ENCODE data around the gene EFCAB7.

DNA sequence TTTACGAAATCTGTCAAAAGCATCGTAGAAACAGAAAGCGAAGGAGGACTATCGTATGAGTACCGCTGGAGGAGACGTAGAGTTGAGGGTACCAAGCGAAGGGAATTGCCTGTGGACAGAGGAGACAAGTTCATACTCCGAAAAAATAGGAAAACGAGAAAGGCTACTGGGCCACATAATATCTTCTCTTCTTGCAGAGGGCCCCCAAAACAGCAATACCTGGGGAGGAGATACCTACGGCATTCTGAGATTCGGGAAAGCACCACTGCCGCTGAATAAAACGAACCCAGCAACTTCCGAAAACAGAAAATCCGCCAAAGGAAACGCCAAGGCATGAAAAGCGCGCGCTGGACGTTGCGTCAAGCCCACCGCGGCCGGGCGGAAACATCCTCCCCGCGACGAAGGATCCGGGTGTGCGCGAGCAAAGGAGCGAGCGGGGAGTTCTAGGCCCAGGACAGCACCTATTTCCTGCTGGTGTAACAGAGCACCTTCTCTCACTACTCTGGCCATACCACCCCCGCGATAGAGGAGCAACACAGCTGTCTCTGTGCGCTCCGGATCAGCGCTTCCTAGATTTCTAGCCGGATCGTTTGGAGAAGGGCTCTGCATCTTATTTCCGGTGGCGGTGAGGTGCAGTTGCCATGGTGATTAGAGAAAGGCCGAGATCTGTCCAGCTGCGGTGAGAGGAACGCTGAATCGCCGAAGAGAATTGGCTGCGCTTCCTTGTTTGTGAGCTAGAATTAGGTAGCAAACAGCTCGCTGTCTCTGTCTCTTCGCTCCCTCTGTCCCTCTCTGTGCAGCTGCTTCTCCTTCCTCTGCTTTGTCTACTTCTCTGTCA, at the start of gene EFCAB7, which contains the start of gene ITGB3BP:
- TF ChIP-seq, protein P1, sequence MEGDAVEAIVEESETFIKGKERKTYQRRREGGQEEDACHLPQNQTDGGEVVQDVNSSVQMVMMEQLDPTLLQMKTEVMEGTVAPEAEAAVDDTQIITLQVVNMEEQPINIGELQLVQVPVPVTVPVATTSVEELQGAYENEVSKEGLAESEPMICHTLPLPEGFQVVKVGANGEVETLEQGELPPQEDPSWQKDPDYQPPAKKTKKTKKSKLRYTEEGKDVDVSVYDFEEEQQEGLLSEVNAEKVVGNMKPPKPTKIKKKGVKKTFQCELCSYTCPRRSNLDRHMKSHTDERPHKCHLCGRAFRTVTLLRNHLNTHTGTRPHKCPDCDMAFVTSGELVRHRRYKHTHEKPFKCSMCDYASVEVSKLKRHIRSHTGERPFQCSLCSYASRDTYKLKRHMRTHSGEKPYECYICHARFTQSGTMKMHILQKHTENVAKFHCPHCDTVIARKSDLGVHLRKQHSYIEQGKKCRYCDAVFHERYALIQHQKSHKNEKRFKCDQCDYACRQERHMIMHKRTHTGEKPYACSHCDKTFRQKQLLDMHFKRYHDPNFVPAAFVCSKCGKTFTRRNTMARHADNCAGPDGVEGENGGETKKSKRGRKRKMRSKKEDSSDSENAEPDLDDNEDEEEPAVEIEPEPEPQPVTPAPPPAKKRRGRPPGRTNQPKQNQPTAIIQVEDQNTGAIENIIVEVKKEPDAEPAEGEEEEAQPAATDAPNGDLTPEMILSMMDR (conservative IDR thresholded peaks at IDR 0.05), result no peak
- peak; percentile 69 for TF ChIP-seq ZFX (IDR thresholded peaks at IDR 0.05)

Data from C4-2B (cell line).